ENCODE data around the gene ADIRF.
"Not testable (repeated sequence)": the region's sequence is repeated elsewhere in the genome, so short reads cannot be mapped to it uniquely, and the experiment has no call there.

Gene ADIRF

DNA sequence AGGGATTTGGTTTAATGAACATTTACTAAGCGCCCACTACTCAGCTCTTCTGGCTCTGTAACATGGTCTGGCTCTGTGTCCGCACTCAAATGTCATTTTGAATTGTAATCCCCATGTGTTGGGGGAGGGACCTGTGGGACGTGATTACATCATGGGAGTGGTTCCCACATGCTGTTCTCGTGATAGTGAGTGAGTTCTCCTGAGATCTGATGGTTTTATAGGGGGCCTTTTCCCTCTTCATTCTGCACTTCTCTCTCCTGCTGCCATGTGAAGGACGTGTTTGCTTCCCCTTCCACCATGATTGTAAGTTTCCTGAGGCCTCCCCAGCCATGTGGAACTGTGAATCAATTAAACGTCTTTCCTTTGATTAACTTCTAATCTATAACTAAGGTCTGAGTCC, 12.7 kb downstream of the ADIRF start:
- not testable (repeated sequence) for DNase-seq

DNA sequence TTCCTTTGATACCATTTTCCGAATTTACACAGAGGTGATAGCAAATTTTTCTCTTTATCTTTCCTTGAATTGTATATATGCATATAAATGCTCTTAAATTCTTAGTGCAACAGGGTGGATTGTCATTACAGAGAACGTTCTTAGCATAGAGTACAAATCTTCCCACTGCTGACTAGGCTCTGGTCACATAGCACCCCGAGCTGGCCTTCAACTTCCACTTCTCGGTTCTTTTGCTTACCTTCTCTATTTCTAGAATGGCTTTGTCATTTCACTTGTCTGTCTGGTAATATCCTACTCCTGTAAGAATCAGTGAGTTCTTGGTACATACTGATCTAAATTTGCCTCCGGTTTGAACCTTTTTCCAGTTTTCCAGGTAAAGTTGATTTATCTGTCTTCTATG, 13.4 kb downstream of the ADIRF start:
- no peak for DNase-seq

DNA sequence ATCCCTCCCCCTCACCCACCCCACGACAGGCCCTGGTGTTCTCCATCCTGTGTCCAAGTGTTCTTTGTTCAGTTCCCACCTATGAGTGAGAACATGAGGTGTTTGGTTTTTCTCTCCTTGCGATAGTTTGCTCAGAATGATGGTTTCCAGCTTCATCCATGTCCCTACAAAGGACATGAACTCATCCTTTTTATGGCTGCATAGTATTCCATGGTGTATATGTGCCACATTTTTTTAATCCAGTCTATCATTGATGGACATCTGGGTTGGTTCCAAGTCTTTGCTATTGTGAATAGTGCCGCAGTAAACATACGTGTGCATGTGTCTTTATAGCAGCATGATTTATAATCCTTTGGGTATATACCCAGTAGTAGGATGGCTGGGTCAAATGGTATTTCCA, 16.2 kb downstream of the ADIRF start:
- not testable (repeated sequence) for DNase-seq

DNA sequence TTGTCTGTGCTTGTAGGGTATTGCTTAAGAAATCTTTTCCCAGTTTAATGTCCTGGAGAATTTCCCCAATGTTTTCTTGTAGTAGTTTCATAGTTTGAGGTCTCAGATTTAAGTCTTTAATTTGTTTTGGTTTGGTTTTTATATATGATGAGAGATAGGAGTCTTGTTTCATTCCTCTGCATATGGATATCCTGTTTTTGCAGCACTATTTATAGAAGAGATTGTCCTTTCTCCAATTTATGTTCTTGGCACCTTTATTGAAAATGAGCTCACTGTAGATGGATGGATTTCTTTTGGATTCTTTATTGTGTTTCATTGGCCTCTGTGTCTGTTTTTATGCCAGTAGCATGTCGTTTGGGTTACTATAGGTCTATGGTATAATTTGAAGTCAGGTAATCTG, 20.2 kb downstream of the ADIRF start:
- DNase-seq = no peak

DNA sequence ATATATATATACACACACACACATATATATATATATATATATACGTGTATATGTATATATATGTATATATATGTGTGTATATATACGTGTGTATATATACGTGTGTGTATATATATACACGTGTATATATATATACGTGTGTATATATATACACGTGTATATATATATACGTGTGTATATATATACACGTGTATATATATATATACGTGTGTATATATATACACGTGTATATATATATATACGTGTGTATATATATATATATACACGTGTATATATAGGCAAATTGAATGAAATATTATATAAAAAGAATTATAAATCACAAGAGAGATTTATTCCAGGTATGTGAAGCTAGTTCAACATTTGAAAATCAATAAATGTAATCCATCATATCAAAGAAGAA, 23.1 kb downstream of the ADIRF start:
- DNase-seq = not testable (repeated sequence)

DNA sequence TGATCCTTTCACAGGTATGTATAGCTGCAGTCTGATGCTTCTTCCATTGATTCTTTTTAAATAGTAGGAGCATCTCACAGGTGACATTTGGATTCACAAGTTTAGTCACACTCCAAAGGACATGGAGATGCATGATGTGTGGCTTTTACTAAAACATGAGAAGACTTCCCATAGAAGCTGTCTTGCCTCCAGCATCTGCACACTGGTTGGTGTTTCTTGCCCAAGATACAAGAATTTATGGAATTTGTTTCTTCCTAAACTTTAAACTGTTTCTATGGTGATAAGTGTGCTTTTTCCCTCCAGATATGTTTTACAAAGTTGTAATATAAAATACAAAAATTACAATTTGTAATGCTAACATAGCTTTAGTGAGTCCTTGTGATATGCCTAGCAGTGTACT, 24.2 kb downstream of the ADIRF start:
- DNase-seq = no peak

DNA sequence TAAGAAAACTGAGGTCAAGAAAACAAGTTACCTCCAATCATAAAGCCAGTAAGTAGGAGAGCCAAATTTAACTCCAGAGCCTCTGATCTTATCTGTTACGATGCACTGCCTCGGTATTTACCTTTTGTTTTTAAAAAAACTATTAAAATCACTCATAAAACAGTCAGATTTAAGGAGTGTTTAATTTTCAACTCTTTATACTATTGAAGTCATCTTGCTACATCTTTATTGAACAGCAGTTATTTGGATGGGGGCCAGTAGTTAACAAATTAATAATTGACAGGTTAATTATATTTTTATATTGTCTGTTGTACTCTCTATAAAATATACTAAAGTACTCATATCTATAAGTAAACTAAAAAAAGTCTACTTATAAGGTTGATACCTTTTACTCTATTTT, 24.6 kb downstream of the ADIRF start:
- no peak for DNase-seq

DNA sequence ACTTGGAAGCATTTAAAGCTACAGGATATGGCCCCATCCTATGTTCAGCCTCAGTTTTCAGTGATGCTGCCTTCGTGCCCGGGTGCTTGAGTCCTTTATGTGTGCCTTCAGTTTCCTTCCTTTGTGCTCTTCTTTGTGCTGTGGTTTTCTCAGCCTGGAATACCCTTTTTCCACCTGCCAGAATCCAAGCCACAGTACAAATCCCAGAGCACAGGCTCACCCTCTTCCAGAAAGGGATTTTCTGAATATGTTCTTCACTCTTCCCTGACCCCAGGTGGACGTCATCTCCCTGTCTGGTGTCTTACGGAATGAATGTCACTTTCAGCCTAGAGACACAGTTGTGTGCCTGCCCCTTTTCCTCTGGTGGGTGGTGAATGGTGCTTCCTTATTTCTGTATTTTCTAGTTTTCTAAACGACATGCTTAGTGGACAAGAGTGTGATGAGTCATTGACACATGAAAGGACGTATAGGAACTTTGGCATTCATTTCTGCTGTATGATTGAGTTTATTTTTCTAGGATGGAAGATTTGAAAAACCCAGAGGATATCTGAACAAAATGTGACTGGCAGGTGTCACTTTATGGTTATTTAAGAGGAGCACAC, 31.6 kb downstream of the ADIRF start:
- DNase-seq = not testable (repeated sequence)

DNA sequence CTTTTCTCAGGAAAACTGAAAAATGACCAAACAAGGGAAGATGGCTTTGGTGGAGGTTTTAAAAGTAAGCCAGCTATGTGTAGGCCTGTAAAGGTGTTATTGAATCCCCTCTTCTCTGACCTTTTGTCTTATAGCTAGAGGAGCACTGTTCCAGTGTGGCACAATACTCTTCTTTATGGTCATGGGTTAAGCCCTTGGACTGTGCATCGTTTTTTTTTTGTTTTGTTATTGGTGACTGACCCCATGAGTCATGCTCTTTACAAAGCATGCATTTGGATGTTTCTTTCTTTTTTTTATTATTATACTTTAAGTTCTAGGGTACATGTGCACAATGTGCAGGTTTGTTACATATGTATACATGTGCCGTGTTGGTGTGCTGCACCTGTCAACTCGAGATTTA, 32.2 kb downstream of the ADIRF start:
- no peak for DNase-seq

DNA sequence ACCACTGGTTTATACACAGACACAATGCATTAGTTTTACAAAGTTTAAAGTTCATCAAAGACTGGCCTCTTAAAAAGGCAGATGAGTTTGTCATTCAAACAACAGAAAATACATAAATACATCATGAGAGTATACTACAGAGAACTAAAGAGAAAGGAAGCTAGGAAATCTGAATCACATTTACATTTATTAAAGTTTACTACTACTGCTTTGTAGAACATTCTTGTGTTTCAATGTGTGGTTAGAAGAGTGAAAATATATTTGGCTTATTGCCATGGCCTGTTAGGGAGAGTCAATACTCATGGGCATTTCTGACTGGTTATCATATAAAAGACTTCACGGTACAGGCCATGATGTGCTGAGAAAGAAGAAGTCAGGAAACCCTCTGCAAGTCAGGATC, 38.8 kb downstream of the ADIRF start:
- not testable (repeated sequence) for DNase-seq

DNA sequence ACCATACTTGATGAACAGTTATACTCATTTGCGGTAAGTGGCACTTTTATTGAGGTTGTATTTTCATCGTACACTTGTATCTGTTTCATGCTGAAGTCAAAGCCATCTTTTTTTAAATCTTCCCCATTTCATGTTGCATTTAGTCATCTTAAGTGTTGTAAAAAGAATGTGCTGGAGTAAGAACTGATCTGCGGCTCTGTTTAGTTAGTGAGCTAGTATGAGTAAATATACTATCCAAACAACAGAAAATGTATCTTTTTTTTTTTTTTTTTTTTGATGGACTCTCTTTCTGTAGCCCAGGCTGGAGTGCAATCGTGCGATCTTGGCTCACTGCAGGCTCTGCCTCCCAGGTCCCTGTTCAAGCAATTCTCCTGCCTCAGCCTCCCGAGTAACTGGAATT, 39.4 kb downstream of the ADIRF start:
- not testable (repeated sequence) for DNase-seq

DNA sequence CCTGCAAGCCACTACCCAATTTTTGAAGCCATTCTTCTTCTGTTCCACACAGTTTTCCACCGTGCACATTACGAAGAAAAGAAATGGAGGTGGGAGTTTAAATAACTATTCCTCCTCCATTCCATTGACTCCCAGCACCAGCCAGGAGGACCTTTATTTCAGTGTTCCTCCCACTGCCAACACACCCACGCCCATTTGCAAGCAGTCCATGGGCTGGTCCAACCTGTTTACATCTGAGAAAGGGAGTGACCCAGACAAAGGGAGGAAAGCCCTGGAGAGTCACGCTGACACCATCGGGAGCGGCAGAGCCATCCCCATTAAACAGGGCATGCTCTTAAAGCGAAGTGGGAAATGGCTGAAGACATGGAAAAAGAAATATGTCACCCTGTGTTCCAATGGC, 40.0 kb downstream of the ADIRF start:
- not testable (repeated sequence) for DNase-seq

DNA sequence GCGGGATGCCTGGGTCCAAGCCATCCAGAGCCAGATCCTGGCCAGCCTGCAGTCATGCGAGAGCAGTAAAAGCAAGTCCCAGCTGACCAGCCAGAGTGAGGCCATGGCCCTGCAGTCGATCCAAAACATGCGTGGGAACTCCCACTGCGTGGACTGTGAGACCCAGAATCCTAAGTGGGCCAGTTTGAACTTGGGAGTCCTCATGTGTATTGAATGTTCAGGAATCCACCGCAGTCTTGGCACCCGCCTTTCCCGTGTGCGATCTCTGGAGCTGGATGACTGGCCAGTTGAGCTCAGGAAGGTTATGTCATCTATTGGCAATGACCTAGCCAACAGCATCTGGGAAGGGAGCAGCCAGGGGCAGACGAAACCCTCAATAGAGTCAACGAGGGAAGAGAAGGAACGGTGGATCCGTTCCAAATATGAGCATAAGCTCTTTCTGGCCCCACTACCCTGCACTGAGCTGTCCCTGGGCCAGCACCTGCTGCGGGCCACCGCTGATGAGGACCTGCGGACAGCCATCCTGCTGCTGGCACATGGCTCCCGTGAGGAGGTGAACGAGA, 40.9 kb downstream of the ADIRF start:
- DNase-seq = not testable (repeated sequence)

DNA sequence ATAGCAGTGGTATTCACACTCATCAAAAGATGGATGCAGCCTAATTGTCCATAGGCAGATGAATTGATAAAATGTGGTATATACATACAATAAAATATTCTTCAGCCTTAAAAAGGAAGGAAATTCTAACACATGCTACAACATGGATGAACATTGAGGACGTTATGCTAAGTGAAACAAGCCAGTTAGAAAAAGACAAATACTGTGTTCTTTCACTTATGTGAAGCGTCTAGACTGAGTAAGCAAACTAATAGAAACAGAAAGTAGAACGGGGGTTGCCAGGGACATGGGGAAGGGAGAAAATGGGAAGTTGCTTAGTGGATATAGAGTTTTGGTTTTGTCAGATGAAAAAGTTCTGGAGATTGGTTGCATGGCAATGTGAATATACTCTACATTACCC, 45.2 kb downstream of the ADIRF start:
- DNase-seq = not testable (repeated sequence)

DNA sequence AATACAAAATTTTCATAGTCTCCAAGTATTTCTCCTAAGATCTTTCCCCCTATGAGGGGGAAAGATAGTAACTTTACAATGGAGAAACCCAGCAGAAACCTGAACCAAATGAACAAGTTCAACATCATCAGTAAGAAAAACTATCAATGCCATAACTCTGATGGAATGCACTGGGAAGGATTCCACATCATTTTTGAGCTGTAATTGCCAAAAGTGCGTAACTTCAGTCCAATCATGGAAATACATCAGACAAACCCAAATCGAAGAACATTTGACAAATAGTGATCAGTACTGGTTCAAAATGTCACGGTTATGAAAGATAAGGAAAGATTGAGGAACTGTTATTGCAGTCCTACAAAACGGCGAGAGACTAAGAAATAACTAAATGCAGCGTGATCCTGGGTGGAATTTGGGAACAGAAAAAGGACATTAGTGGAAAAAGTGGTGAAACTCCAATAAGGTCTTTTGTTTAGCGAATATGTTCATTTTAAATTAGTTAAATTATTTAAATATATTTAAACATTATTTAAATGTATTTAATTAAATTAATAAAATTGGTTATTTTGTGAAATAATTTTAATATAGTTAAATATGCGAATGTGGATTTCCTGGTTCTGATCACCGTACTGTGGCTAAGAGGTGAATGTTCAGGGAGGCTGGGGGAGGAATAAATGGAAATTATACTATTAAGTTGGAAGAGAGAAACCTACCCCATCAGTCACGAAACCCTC, 46.9 kb downstream of the ADIRF start:
- DNase-seq = not testable (repeated sequence)

DNA sequence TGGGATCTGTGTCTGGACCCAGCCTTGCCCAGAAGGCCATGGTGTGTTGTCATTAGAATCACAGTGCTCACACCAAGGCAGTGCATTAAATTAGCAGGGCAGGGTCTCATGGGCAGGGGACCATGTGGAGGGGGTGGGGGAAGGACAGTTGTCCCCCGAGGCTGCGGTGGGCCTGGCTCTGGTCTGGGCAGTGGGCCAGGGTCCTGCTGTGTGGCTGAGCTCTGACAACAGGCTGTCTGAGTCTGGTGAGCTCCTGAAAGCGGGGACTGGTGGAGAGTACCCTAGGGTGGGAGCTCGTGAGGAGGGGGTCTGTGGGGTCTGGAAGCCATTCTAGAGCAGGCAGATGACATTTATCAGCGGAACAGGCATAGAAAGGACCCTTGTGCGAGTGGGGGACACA, 49.8 kb downstream of the ADIRF start:
- DNase-seq = not testable (repeated sequence)

DNA sequence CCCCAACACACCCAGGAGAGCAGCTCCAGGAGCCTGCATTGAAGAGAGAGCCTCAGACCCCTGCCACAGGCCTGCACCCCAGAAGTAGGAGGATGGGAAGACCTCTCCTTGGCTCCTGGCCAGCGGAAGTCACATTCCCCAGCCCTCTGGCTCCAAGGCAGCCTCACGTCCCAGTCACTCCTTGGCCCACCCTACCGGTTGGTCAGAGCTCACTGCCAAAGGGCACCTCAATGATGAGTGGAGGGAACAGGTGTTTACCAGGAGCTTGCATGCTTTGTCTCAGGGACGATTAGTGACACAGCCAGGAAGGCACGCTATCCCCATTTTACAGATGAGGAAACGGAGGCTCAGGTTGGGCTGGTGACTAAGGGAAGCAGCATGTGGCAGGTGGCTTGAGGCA, 50.8 kb downstream of the ADIRF start:
- not testable (repeated sequence) for DNase-seq

DNA sequence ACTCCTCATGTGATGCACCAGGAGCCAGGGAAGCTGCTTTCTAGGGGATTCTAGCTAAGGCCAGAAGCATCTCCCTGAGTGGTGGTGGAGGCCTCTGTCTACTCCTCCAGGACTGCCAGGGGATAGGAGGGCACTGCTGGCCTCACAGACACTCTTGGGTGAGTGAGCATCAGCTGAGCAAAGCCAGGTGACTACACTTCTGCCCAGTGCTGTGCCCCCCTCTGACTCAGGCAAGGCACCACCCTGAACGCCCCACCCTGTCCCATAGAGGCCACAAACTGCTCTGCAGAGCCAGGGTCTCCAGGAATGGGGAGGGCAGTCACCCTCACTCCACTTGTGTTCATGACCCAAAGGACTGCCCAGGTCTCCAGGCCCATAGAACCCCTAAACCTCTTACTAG, 51.2 kb downstream of the ADIRF start:
- not testable (repeated sequence) for DNase-seq

DNA sequence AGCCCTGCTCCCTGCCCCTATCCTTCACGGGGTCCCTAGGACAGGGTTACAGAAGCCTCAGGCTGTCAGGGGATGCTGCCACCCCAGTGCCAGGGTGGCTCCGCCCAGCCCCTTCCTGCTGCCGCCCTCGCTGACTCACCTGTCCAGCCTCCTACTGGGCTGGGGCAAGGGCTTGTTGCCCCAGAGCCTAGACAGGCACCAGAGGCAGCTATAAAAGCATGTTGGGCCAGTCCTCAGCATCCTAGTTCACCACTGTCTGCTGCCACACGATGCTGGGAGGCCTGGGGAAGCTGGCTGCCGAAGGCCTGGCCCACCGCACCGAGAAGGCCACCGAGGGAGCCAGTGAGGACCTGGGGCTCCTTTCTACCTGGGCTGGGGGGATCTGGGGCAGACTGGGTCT, 51.8 kb downstream of the ADIRF start, which contains the start of gene FAM25A:
FAM25A (plus strand) TSS at position 239 of the 400 bp plus-strand sequence; CDS start at position 270, 31 bp downstream.
- not testable (repeated sequence) for DNase-seq

Measured in activated CD4-positive, alpha-beta T cell treated with anti-CD3 and anti-CD28 coated beads, Interleukin-2, amount 50 U/mL, for 4 hours (primary cell).